ENCODE data around the gene AKAIN1.

Gene AKAIN1

DNA sequence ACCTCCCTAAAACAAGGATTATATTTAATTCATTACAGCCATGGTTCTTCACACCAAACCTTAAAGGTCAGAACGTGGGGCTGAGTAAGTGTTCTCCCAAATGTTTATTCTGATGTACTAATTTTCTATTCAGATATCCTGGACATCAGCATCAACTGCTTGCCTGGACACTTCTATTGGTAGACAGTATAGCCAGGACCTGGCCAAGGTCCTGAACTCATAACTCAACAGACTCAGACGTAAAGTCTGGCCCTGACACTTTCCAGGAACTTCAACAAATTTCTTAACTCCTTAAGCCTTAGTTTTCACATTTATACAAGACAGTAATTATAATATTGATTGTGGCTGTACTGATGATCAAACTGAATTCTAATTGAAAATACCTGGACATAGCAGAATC lies 89.1 kb downstream of the AKAIN1 start:
- DNase-seq (ENCODE audit: low read depth) = no peak
- TF ChIP-seq, protein P1, sequence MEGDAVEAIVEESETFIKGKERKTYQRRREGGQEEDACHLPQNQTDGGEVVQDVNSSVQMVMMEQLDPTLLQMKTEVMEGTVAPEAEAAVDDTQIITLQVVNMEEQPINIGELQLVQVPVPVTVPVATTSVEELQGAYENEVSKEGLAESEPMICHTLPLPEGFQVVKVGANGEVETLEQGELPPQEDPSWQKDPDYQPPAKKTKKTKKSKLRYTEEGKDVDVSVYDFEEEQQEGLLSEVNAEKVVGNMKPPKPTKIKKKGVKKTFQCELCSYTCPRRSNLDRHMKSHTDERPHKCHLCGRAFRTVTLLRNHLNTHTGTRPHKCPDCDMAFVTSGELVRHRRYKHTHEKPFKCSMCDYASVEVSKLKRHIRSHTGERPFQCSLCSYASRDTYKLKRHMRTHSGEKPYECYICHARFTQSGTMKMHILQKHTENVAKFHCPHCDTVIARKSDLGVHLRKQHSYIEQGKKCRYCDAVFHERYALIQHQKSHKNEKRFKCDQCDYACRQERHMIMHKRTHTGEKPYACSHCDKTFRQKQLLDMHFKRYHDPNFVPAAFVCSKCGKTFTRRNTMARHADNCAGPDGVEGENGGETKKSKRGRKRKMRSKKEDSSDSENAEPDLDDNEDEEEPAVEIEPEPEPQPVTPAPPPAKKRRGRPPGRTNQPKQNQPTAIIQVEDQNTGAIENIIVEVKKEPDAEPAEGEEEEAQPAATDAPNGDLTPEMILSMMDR (IDR thresholded peaks at IDR 0.05; ENCODE audit: low read depth, low read length, missing control alignments) = no peak
- in situ Hi-C loops (cut with HindIII; ENCODE audit: low sequenced_read_pairs) = no loop called here
- no peak overlapping the region for H3K4me3 ChIP-seq (ENCODE audit: low read depth, low read length)

DNA sequence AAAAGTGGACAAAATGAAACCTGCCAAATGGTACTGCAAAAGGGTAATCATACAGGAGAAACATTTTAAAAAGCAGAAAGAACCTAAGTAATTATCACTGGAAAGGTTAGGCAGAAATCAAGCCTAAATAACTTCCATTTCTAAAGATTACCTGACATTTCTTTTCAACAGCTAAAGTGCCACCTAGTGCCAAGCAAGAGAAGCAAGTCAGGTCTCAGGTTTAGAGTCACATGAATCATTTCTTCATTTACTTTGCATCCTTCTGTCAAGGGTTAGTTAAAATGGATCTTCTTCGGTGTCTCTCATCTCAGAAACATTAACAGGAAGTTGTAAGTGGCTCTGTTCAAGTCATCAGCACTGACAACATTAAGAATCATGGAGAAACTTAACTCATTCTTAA lies 90.3 kb downstream of the AKAIN1 start:
- TF ChIP-seq, protein P1 (IDR thresholded peaks at IDR 0.05; ENCODE audit: low read depth, low read length, missing control alignments) = no peak
- no peak overlapping the region for H3K4me3 ChIP-seq (ENCODE audit: low read depth, low read length)
- no peak for DNase-seq (ENCODE audit: low read depth)
- in situ Hi-C loops (cut with HindIII; ENCODE audit: low sequenced_read_pairs) = no loop called here

DNA sequence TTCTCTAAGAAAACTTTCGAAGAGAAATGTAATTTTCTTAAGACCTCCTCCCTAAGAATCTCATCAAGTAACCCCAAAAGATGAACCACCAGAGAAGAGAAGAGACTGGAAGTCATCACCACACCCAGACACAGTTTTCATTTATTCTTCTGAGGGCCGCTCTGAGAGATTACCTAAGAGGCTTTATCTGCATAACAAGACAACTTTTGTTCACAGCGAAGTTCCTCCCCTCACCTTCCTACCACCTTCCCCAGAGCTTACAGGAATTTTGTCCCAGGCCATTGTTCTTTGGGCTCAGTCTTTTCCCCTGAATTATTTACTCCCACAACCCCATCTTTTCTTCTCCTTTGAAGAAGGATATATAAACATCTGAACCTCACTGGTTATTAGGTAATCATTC lies 92.8 kb downstream of the AKAIN1 start:
- no peak for DNase-seq (ENCODE audit: low read depth)
- TF ChIP-seq, protein P1 (IDR thresholded peaks at IDR 0.05; ENCODE audit: low read depth, low read length, missing control alignments) = no peak
- in situ Hi-C loops (cut with HindIII; ENCODE audit: low sequenced_read_pairs) = no loop called here

DNA sequence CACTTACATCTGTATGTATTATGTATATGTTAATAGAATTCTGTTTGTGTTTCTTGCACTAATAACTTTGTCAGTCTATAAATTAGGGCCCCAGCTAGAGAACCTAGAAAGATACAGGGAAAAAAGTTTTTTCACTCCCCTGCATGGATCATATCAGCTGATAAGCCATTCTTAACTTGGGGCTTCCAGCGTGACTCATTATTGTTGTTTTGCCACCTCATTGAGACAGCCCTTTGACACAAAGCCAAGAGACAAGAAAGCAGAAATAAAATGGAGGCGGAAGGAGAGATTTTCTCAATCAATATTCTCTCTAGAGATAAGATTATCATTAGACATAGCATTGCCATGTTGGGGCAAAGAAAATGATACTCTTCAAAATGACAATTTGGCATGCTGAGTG lies 93.4 kb downstream of the AKAIN1 start:
- TF ChIP-seq, protein P1 (IDR thresholded peaks at IDR 0.05; ENCODE audit: low read depth, low read length, missing control alignments) = no peak
- no peak for DNase-seq (ENCODE audit: low read depth)
- H3K4me3 ChIP-seq (ENCODE audit: low read depth, low read length) = no peak overlapping the region
- in situ Hi-C loops (cut with HindIII; ENCODE audit: low sequenced_read_pairs) = no loop called here

More for the DNA sequence above, 92.8 kb downstream of the AKAIN1 start:
- H3K4me3 ChIP-seq (ENCODE audit: low read depth, low read length) = no peak overlapping the region

DNA sequence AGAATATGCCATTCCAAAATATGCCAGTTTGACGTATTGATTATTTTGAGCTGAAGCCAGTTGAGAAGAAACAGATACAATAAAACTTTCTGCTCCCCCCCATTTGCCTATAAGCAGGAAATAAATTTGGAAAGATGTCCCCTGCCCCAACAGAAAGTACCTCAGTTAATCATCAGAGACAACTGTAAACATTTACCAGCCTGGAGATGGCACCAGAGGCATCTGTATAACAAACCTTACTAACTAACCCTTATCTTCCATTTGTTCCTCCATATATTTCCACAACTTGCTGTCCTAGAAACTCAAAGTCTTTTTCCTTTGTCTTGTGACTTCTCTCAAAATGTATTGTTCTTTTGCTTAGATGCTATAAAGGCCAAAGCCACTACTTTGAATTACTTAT lies 93.8 kb downstream of the AKAIN1 start:
- TF ChIP-seq, protein P1 (IDR thresholded peaks at IDR 0.05; ENCODE audit: low read depth, low read length, missing control alignments) = no peak
- DNase-seq (ENCODE audit: low read depth) = no peak
- in situ Hi-C loops (cut with HindIII; ENCODE audit: low sequenced_read_pairs) = no loop called here
- no peak overlapping the region for H3K4me3 ChIP-seq (ENCODE audit: low read depth, low read length)

DNA sequence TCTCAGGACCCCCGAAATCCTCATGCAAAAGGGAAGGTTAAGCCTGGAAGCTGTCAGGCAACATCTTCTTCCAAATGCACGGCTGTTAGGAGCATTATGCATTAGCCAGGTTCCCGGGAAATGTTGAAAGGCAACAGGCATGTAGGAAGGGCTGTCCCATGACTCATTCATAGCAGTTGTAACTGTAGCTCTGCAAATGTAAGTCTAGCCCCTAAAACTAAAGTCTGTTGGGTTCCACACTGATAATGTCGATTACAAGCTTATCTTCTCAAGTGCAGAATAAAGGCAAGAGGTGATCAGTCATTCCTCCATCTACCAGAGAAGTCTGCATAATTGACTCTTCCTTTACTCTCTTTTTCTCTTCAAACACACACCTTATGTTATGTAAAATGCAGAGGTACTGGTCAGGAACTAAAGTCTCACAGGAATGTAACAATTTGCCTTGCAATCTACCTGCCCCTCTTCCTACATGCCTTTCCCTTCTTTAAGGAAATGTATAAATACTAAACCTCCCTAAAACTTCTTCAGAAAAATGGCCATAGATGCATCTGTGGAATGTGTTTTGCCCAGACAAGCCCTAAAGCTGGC lies 99.8 kb downstream of the AKAIN1 start:
- in situ Hi-C loops (cut with HindIII; ENCODE audit: low sequenced_read_pairs) = no loop called here
- TF ChIP-seq, protein P1 (IDR thresholded peaks at IDR 0.05; ENCODE audit: low read depth, low read length, missing control alignments) = no peak
- no peak overlapping the region for H3K4me3 ChIP-seq (ENCODE audit: low read depth, low read length)
- DNase-seq (ENCODE audit: low read depth) = no peak

All from astrocyte of the cerebellum (primary cell).